CD1c-positive myeloid dendritic cell (primary cell): ENCODE data around the gene WDTC1.
"Not testable (repeated sequence)": the region's sequence is repeated elsewhere in the genome, so short reads cannot be mapped to it uniquely, and the experiment has no call there.

ENCODE experiments used
- DNase-seq: peaks from one replicate; pipeline ENCODE4 v3.0.0-alpha.2; 2016; ENCODE audit errors: extremely low spot score

WDTC1 gene

GRCh38 chr1:27253596-27253995, 19.2 kb downstream of the WDTC1 start:
- DNase-seq = no peak

- DNase-seq = no peak
Measured at GRCh38 chr1:27255136-27255535, 20.7 kb downstream of the WDTC1 start.

GRCh38 chr1:27257155-27257554, 22.7 kb downstream of the WDTC1 start:
- DNase-seq = no peak

GRCh38 chr1:27258598-27258997, 24.2 kb downstream of the WDTC1 start:
- no peak for DNase-seq

- DNase-seq = no peak
Measured at GRCh38 chr1:27267153-27267552, 32.7 kb downstream of the WDTC1 start.

GRCh38 chr1:27269276-27269675, 34.8 kb downstream of the WDTC1 start:
- DNase-seq = no peak

- DNase-seq = no peak
Measured at GRCh38 chr1:27274204-27274603, 39.8 kb downstream of the WDTC1 start.

GRCh38 chr1:27275696-27276095, 41.3 kb downstream of the WDTC1 start:
- DNase-seq = peak; percentile 64

- peak; percentile 88 for DNase-seq
Measured at GRCh38 chr1:27284425-27285273, 50.2 kb downstream of the WDTC1 start.

GRCh38 chr1:27285274-27285660, 50.8 kb downstream of the WDTC1 start:
- no peak for DNase-seq

- not testable (repeated sequence) for DNase-seq
Measured at GRCh38 chr1:27285821-27286220, 51.4 kb downstream of the WDTC1 start.

GRCh38 chr1:27289125-27289524, 54.7 kb downstream of the WDTC1 start:
- not testable (repeated sequence) for DNase-seq

GRCh38 chr1:27290581-27290980, 56.1 kb downstream of the WDTC1 start:
- DNase-seq = no peak

- DNase-seq = no peak
Measured at GRCh38 chr1:27292106-27292505, 57.7 kb downstream of the WDTC1 start.

- no peak for DNase-seq
Measured at GRCh38 chr1:27293915-27294314, 59.5 kb downstream of the WDTC1 start.

GRCh38 chr1:27296773-27297291, 62.4 kb downstream of the WDTC1 start:
- DNase-seq = peak; percentile 75

- DNase-seq = no peak
Measured at GRCh38 chr1:27297903-27298302, 63.5 kb downstream of the WDTC1 start.

- DNase-seq = no peak
Measured at GRCh38 chr1:27298632-27299384, 64.4 kb downstream of the WDTC1 start.

GRCh38 chr1:27299385-27300271, 65.2 kb downstream of the WDTC1 start:
- DNase-seq = peak; percentile 66

GRCh38 chr1:27300341-27301051, 66.1 kb downstream of the WDTC1 start:
- peak; percentile 90 for DNase-seq

- no peak for DNase-seq
Measured at GRCh38 chr1:27301052-27301422, 66.6 kb downstream of the WDTC1 start.
